T-helper 1 cell treated with Interleukin-12 subunit alpha and Interleukin-12 subunit beta and Interleukin-4 antibody, amounts not matched to agents 30 μg/mL and 1 μg/mL, for 36 hours (primary cell): ENCODE results near the gene COMT.

Source experiments
- H3K27ac Mint-ChIP-seq: one replicate; pipeline ENCODE4 v1.8.0; 2021; ENCODE audit warnings: mild to moderate bottlenecking, mixed read lengths
- H3K27me3 Mint-ChIP-seq: one replicate; pipeline ENCODE4 v1.8.0; 2021; ENCODE audit warnings: low read depth, mixed read lengths
- H3K36me3 Mint-ChIP-seq: one replicate; pipeline ENCODE4 v1.8.0; 2021; ENCODE audit warnings: low read depth, mixed read lengths
- H3K4me1 Mint-ChIP-seq: one replicate; pipeline ENCODE4 v1.8.0; 2021; ENCODE audit warnings: low read depth, mixed read lengths
- H3K4me3 Mint-ChIP-seq: one replicate; pipeline ENCODE4 v1.8.0; 2021; ENCODE audit warnings: mild to moderate bottlenecking, moderate library complexity, mixed read lengths
- H3K9me3 Mint-ChIP-seq: one replicate; pipeline ENCODE4 v1.8.0; 2021; ENCODE audit warnings: mixed read lengths

The COMT gene

GRCh38 chr22:19972652-19973550 lies 31.3 kb downstream of the COMT start:
- Mint-ChIP-seq H3K4me1 (peaks cover 2% of the 10 kb centered on the region), H3K4me3 (no peak overlapping the region), H3K27me3 (no peaks in the 10 kb centered on the region)

GRCh38 chr22:19973551-19974267 lies 32.1 kb downstream of the COMT start:
- no peaks in the 10 kb centered on the region for H3K36me3 Mint-ChIP-seq
- H3K9me3 Mint-ChIP-seq = no peaks in the 10 kb centered on the region
- no peak overlapping the region for H3K27ac Mint-ChIP-seq
- no peaks in the 10 kb centered on the region for H3K27me3 Mint-ChIP-seq
- H3K4me3 Mint-ChIP-seq = no peak overlapping the region
- peaks cover 2% of the 10 kb centered on the region for H3K4me1 Mint-ChIP-seq

More at GRCh38 chr22:19972652-19973550, 31.3 kb downstream of the COMT start:
- Mint-ChIP-seq H3K27ac (no peak overlapping the region), H3K36me3 (no peaks in the 10 kb centered on the region), H3K9me3 (no peaks in the 10 kb centered on the region)

- no peaks in the 10 kb centered on the region for H3K9me3 Mint-ChIP-seq
- no peaks in the 10 kb centered on the region for H3K27me3 Mint-ChIP-seq
- no peak overlapping the region for H3K4me3 Mint-ChIP-seq
- H3K4me1 Mint-ChIP-seq = peaks cover 2% of the 10 kb centered on the region
- H3K27ac Mint-ChIP-seq = no peak overlapping the region
- no peaks in the 10 kb centered on the region for H3K36me3 Mint-ChIP-seq
Measured at GRCh38 chr22:19974268-19974861, 32.8 kb downstream of the COMT start.

- Mint-ChIP-seq H3K27ac (no peak overlapping the region), H3K36me3 (no peaks in the 10 kb centered on the region), H3K27me3 (no peaks in the 10 kb centered on the region), H3K4me3 (no peak overlapping the region), H3K4me1 (peaks cover 2% of the 10 kb centered on the region), H3K9me3 (no peaks in the 10 kb centered on the region)
Measured at GRCh38 chr22:19974935-19975706, 33.5 kb downstream of the COMT start.

GRCh38 chr22:19975707-19976035 lies 34.1 kb downstream of the COMT start:
- H3K36me3 Mint-ChIP-seq = no peaks in the 10 kb centered on the region
- H3K27me3 Mint-ChIP-seq = no peaks in the 10 kb centered on the region

GRCh38 chr22:19976671-19977070 lies 35.1 kb downstream of the COMT start:
- H3K27ac Mint-ChIP-seq = no peak overlapping the region
- H3K36me3 Mint-ChIP-seq = no peaks in the 10 kb centered on the region
- H3K4me1 Mint-ChIP-seq = no peaks in the 10 kb centered on the region
- H3K4me3 Mint-ChIP-seq = no peak overlapping the region
- no peaks in the 10 kb centered on the region for H3K9me3 Mint-ChIP-seq
- no peaks in the 10 kb centered on the region for H3K27me3 Mint-ChIP-seq

More at GRCh38 chr22:19975707-19976035, 34.1 kb downstream of the COMT start:
- H3K4me1 Mint-ChIP-seq = no peaks in the 10 kb centered on the region
- H3K9me3 Mint-ChIP-seq = no peaks in the 10 kb centered on the region
- no peak overlapping the region for H3K4me3 Mint-ChIP-seq
- no peak overlapping the region for H3K27ac Mint-ChIP-seq

- Mint-ChIP-seq H3K4me3 (no peak overlapping the region), H3K9me3 (no peaks in the 10 kb centered on the region), H3K4me1 (no peaks in the 10 kb centered on the region), H3K27ac (no peak overlapping the region), H3K27me3 (no peaks in the 10 kb centered on the region), H3K36me3 (no peaks in the 10 kb centered on the region)
Measured at GRCh38 chr22:19977296-19978243, 36.0 kb downstream of the COMT start.

GRCh38 chr22:19978748-19979147 lies 37.2 kb downstream of the COMT start:
- no peak overlapping the region for H3K4me3 Mint-ChIP-seq
- H3K27ac Mint-ChIP-seq = no peak overlapping the region
- H3K36me3 Mint-ChIP-seq = no peaks in the 10 kb centered on the region
- H3K9me3 Mint-ChIP-seq = no peaks in the 10 kb centered on the region
- no peaks in the 10 kb centered on the region for H3K4me1 Mint-ChIP-seq
- no peaks in the 10 kb centered on the region for H3K27me3 Mint-ChIP-seq

- Mint-ChIP-seq H3K27me3 (no peaks in the 10 kb centered on the region), H3K4me1 (no peaks in the 10 kb centered on the region), H3K4me3 (no peak overlapping the region), H3K9me3 (no peaks in the 10 kb centered on the region), H3K27ac (no peak overlapping the region), H3K36me3 (no peaks in the 10 kb centered on the region)
Measured at GRCh38 chr22:19979712-19980493, 38.3 kb downstream of the COMT start.

- Mint-ChIP-seq H3K27me3 (no peaks in the 10 kb centered on the region), H3K9me3 (no peaks in the 10 kb centered on the region), H3K27ac (no peak overlapping the region), H3K36me3 (no peaks in the 10 kb centered on the region), H3K4me1 (no peaks in the 10 kb centered on the region), H3K4me3 (no peak overlapping the region)
Measured at GRCh38 chr22:19980766-19981165, 39.2 kb downstream of the COMT start.

- Mint-ChIP-seq H3K36me3 (no peaks in the 10 kb centered on the region), H3K4me3 (no peak overlapping the region), H3K27ac (no peak overlapping the region), H3K27me3 (no peaks in the 10 kb centered on the region), H3K9me3 (no peaks in the 10 kb centered on the region), H3K4me1 (no peaks in the 10 kb centered on the region)
Measured at GRCh38 chr22:19981171-19981960, 39.8 kb downstream of the COMT start.
